ENCODE measurements around the gene SPDYC.
A peak's percentile ranks its signal among the peaks of the same experiment; 100 is the strongest.
"Not testable (repeated sequence)": the region's sequence is repeated elsewhere in the genome, so short reads cannot be mapped to it uniquely, and the experiment has no call there.

The SPDYC gene

GRCh38 chr11:65134952-65135632 lies 34.9 kb upstream of the SPDYC start:
- peak; percentile 98 for DNase-seq

GRCh38 chr11:65135633-65136145 lies 34.3 kb upstream of the SPDYC start:
- DNase-seq, result no peak

- no peak for DNase-seq
Measured at GRCh38 chr11:65136515-65137096, 33.4 kb upstream of the SPDYC start.

GRCh38 chr11:65141896-65142494 lies 28.0 kb upstream of the SPDYC start:
- DNase-seq, result no peak

DNA sequence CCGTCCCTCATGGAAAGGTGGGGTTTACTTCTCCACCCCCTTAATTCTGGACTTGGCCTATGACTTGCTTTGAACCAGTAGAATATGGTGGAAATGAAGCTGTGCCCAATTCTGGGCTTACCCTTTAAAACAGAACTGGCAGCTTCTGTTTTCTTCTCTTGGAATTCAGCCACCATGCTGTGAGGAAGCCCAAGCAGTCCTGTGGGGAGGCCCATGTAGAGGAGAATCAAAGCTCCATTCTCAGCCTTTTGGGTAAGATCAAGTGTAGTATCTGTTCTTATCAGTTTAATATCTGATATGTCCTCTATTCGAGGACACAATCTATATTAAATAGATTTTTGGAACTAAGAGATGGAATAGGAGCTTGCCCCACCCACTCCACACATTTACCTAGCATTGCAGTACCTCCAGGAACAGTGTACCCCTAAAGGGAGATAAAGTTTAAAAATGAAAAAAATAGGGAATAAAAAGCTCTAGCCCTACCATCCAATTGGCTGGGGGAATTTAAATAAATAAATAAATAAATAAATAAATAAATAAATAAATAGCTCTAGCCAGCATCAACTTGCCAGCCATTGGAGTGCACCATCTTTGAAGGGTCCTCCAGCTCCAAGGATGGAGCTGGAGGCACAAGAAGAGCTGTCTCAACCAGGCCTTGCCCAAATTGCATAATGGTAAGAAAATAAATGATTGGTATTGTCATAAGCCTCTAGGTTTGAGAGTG lies 22.5 kb upstream of the SPDYC start:
- DNase-seq, result no peak

DNA sequence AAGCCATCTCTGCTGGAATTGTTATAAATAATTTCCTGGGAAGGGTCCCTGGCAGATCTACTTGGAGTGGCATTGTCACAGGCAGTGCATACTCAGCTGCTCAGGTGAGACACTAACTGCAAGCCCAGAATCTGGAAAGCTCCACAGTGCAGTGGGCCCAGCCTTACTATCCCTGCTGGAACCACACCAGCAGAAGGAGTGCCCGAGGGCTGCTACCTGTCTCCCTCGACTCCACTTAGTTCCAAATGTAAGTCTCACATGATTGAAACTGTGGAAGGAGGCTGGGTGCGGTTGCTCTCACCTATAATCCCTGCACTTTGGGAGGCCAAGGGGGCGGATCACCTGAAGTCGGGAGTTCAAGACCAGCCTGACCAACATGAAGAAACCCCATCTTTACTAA lies 21.4 kb upstream of the SPDYC start:
- DNase-seq, result no peak

DNA sequence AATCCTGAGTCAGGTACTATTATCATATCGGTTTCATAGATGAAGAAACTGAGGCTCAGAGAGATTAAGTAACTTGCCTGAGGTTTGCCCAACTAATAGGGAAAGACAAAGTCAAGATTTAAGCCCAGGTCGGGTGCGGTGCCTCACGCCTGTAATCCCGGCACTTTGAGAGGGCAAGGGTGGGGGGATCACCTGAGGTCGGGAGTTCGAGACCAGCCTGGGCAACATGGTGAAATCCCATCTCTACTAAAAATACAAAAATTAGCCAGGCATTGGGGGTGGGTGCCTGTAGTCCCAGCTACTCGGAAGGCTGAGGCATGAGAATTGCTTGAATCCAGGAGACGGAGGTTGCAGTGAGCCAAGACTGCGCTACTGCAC lies 19.9 kb upstream of the SPDYC start:
- not testable (repeated sequence) for DNase-seq

DNA sequence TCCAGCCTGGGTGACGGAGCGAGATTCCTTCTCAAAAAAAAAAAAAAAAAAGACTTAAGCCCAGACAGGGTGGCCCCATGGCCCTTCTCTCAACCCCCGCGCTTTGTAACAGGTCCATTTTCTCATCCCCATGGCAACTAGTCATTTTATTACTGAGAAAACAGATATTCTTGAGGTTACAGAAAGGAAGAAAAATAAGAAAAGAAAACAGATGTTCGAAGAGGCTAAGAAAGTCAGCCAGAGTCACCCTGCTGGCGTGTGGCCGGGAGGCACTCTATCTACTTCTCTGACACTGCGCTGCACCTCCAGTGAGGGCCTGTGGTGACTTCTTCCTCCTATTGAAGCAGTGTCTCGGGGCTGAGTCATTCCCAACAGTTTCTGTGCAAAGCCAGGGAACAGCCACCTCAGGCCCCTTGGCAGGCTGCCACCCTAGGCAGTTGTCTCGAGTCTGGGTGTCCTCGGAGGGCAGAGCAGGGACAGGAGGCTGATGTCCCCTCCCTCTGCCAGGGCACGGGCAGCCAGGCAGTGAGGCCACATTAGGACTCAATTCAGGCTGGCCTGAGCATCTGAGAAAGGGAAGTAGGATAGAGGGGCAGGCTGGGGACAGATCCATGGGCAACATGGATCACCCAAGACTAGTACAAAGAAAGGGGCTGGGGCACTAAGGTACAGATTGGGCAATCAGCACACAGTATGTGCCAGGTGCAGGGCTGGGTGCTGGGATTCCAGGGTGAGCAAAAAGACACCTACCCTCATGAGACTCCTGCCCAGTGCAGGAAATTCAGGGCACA lies 19.3 kb upstream of the SPDYC start:
- peak; percentile 91 for DNase-seq

- DNase-seq, result no peak
Measured at GRCh38 chr11:65151331-65151899, 18.6 kb upstream of the SPDYC start.

DNA sequence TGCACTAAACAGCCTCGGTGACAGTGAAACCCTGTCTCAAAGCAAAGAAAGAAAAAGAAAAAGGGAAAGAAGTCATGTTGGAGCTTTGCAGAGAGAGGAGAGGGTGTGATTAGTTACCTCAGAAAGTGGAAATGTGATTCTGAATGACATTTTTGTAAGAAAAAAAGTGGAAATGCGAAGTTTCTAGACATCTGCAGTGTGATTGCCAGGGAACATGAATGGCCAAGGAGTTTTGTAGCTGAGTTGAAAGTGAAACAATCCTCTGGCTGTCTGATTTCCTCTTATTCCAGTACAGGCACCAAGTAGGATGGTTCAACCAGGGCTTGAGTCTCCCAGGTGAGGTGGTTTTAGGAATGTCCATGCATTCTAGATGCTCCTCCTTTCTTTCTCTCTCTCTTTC lies 17.9 kb upstream of the SPDYC start:
- no peak for DNase-seq

DNA sequence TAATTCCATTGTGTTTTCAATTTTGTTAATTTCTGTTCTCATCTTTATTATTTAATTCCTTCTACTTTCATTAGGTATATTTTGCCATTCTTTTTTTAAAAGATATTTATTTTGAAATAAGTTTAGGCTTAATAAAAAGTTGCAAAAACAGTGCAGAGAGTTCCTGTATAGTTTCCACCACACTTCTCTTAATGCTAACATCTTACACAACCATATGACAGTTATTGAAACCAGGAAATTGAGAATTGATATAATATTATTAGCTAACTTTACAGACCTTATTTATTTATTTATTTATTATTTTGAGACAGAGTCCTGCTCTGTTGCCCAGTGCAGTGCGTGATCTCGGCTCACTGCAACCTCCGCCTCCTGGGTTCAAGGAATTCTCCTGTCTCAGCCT lies 13.8 kb upstream of the SPDYC start:
- no peak for DNase-seq

- no peak for DNase-seq
Measured at GRCh38 chr11:65156926-65157325, 13.1 kb upstream of the SPDYC start.

DNA sequence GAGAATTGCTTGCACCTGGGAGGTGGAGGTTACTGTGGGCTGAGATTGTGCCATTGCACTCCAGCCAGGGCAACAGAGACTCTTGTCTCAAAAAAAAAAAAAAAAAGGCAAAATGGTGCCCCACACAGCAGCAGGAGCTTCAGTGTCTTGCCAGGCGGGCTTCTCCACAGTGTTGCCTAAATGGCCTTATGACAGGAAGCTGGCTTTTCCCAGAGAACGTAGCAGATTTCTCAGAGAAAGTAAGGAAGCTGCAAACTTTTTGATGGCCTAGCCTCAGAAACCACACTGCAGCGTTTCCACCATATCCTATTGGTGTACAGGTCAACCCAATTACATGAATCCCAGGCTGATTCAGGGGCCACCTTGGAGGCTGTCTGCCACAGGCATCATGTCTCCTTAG lies 12.7 kb upstream of the SPDYC start:
- DNase-seq, result no peak

- DNase-seq, result no peak
Measured at GRCh38 chr11:65159012-65159411, 11.0 kb upstream of the SPDYC start.

GRCh38 chr11:65160643-65161042 lies 9.4 kb upstream of the SPDYC start:
- no peak for DNase-seq

DNA sequence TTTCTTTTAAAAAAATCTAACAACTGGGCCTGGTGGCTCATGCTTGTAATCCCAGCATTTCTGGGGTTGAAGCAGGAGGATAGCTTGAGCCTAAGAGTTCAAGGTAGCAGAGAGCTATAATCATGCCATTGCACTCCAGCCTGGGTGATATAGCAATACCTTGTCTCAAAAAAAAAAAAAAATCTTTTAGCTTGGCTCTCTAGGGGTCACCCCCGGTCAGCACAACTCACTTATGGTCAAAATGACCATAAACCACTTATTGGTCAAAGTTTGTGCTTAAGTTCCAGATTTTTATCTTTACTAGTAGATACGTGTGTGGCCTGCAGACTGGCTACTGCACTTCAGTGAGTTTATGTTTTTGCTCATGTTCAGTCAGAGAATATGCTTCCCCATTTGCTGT lies 6.3 kb upstream of the SPDYC start:
- no peak for DNase-seq

DNA sequence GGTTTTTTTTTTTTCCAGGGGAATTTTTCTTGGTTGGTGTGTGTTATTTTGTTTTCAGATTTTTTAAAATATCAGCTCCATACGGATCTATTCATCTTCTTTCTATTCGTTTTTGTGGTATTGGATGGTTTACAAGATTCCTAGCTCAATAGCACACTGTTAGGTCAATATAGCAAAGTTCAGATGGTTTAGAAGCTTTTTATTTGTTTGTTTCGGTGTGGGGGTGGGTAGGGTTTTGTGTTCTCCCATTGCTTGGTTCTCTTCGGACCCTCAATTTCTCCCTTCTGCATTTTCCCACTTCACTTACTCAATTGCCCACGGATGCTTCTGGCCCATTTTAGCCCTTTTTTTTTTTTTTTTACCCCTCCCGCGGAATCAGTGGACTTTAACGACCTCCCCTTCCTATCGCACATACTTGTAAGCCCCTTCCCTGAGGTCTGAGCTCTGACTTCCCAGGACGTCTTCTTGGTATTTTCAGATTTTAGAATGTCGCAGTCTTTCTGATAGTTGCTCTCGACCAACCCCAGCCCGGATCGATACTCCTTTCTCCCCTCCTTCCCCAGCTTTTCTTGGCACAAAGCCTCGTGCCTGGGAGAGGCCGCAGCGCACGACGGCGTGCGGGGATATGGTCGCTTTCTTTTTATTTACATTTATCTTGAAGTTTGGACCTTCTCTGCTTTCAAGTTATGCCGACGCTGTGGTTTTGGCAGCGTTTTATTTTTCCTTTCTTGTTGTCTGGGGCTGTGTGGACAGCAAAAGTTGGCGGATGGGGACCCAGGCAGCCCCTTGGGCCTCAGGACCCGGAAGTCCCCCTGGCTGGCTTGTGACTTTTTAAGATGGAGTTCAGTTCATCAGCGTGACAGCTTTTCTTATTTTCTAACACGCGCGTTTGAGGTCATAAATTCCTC lies 4.4 kb upstream of the SPDYC start:
- DNase-seq, result no peak

DNA sequence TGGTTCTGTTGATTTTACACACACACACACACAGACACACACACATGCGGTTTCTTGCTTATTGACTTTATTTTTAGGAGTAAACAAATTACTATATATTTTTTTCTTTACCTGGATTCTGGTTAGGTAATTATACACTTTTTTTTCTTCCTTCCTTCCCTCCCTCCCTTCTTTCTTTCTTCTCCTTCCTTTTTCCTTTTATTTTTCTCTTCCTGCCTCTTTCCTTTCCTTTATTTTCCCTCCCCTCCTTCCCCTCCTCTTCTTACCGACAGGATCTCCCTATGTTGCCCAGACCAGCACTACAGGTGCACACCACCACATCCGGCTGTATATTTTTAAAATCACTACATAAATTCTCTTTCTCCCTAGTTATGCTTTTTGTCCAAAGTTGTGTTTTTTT lies 3.1 kb upstream of the SPDYC start:
- DNase-seq, result no peak

DNA sequence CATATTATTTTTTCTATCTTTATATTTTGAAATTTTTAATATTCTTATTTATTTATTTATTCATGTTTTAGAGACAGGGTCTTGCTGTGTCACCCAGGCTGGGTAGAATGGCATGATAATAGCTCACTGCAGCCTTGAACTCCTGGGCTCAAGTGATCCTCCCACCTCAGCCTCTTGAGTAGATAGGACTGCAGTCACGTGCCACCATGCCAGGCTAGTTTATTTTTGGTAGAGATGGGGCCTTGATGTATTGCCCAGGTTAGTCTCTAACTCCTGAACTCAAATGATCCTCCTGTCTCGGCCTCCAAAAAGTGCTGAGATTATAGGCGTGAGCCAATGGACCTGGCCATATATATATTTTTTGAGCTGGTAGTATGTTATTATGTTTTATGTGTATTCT lies 2.4 kb upstream of the SPDYC start:
- no peak for DNase-seq

DNA sequence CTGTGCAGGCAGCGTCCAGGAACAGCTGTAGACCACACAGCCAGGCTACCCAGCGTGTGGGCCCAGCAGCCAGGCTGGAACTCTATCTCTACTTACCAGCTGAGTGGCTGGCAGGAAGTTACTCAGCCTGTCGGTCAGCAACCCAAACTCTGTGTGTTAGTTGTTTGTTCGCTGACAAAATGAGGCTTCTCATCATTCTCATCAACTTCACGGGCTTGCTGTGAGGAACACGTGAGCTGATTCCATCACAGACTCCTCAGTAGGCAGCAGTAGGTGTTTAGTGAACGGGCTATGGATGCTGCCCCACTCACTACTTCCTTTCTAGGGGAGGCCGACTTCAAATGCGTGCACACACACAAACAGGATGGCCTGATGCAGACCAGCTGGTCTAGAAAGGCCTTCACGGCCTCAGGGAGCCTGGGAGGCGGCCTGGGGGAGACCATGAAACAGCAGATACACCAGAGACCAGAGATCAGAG lies 830 bp upstream of the SPDYC start:
- peak; percentile 29 for DNase-seq

GRCh38 chr11:65172600-65172999 lies 2.6 kb downstream of the SPDYC start:
- no peak for DNase-seq

Measured in fibroblast of skin of right biceps (primary cell).